ENCODE measurements around the gene OR2A25. TPM values are rescaled to one million over a fixed set of nuclear protein-coding genes. Genes with fewer than 3 reads are reported as not detected.

The OR2A25 gene
- total RNA-seq, 1 experiment from 2014 or later, result not detected

DNA sequence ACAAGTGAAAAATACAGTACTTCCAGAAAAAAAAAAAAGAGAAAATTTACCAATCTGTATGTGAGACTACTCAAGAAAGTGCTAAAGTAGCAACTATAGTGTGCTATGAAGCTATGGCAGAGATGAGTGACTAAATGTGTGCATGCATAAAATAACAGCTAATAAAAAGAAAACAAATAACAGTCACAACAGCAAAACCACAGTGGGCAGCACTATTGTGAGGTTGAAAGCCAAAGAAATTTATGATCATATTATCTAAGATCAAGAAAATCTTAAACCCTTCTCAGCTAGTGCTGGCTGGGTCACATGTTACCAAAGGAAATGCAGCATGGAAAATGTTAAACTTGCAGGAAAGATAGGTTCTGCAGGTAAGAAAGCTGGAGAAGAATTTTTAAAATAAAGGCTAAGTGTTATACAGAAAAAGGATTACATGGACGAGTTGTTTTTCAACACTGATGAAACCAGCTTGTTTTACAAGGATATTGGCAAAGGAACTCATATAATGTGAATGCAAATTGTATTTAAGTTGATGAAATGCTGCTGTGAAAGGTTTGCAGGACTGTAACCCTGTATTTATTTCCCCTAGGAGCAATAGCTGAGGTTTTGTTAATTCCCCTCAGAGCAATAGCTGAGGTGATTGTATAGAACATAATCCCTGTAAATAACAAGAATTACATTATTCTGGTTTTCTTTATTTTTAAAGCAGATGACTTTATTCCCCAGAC lies 36.5 kb upstream of the OR2A25 start:
- peaks cover 5% of the 10 kb centered on the region; the same call in 1 of the 2 replicates for H3K4me1 Mint-ChIP-seq
- ChIA-PET POLR2A (no interaction called here), CTCF (interaction anchor here (1.0 to 2.2 kb wide), 5 partner anchors 31 to 140 kb away, joined by 3 to 11 read pairs (median 4); partner anchors contain the start of gene TCAF1)
- TF ChIP-seq TCF7 (CRISPR knock-in tag; IDR thresholded peaks at IDR 0.05; ENCODE audit: low read depth), result no peak
- TF ChIP-seq GRHL2 (CRISPR knock-in tag; IDR thresholded peaks at IDR 0.05; ENCODE audit: insufficient replicate concordance, severe bottlenecking), result no peak
- TF ChIP-seq SOX15 (CRISPR knock-in tag; IDR thresholded peaks at IDR 0.05), result no peak
- H3K9me3 Mint-ChIP-seq, result no peaks in the 10 kb centered on the region
- no peak overlapping the region for H3K4me3 Mint-ChIP-seq
- no peaks in the 10 kb centered on the region for H3K27me3 Mint-ChIP-seq (ENCODE audit: low read depth)
- H3K27ac Mint-ChIP-seq, result no peak overlapping the region
- H3K36me3 Mint-ChIP-seq, result no peaks in the 10 kb centered on the region
- DNase-seq (ENCODE audit: low spot score) (no peak), ATAC-seq (no peak)

DNA sequence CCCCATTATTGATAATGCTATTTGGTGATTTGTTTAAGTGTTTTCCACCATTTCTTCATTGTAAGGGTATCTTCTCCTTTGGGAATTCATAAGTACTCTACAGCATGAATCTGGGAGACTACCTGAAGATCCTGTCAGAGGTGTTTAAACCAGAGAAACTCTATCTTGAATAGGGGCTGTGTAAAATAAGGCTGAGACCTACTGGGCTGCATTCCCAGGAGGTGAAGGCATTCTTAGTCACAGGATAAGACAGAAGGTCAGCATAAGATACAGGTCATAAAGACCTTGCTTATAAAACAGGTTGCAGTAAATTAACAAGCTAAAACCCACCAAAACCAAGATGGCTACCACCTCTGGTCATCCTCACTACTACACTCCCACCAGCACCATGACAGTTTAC lies 34.2 kb upstream of the OR2A25 start:
- Mint-ChIP-seq H3K9me3 (no peaks in the 10 kb centered on the region), H3K27ac (no peak overlapping the region), H3K27me3 (ENCODE audit: low read depth) (no peaks in the 10 kb centered on the region), H3K36me3 (no peaks in the 10 kb centered on the region), H3K4me1 (peaks cover 5% of the 10 kb centered on the region; the same call in 1 of the 2 replicates), H3K4me3 (no peak overlapping the region)
- TF ChIP-seq NR2C2 (CRISPR knock-in tag; IDR thresholded peaks at IDR 0.05), result no peak
- no peak for TF ChIP-seq SMAD4 (CRISPR knock-in tag; IDR thresholded peaks at IDR 0.05)
- TF ChIP-seq, protein P1, sequence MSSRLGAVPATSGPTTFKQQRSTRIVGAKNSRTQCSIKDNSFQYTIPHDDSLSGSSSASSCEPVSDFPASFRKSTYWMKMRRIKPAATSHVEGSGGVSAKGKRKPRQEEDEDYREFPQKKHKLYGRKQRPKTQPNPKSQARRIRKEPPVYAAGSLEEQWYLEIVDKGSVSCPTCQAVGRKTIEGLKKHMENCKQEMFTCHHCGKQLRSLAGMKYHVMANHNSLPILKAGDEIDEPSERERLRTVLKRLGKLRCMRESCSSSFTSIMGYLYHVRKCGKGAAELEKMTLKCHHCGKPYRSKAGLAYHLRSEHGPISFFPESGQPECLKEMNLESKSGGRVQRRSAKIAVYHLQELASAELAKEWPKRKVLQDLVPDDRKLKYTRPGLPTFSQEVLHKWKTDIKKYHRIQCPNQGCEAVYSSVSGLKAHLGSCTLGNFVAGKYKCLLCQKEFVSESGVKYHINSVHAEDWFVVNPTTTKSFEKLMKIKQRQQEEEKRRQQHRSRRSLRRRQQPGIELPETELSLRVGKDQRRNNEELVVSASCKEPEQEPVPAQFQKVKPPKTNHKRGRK (CRISPR knock-in tag; IDR thresholded peaks at IDR 0.05; ENCODE audit: borderline replicate concordance), result no peak
- no peak for TF ChIP-seq FOXP1 (CRISPR knock-in tag; IDR thresholded peaks at IDR 0.05; ENCODE audit: borderline replicate concordance)
- TF ChIP-seq, protein P2, sequence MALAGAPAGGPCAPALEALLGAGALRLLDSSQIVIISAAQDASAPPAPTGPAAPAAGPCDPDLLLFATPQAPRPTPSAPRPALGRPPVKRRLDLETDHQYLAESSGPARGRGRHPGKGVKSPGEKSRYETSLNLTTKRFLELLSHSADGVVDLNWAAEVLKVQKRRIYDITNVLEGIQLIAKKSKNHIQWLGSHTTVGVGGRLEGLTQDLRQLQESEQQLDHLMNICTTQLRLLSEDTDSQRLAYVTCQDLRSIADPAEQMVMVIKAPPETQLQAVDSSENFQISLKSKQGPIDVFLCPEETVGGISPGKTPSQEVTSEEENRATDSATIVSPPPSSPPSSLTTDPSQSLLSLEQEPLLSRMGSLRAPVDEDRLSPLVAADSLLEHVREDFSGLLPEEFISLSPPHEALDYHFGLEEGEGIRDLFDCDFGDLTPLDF (CRISPR knock-in tag; IDR thresholded peaks at IDR 0.05), result no peak
- TF ChIP-seq, protein P3, sequence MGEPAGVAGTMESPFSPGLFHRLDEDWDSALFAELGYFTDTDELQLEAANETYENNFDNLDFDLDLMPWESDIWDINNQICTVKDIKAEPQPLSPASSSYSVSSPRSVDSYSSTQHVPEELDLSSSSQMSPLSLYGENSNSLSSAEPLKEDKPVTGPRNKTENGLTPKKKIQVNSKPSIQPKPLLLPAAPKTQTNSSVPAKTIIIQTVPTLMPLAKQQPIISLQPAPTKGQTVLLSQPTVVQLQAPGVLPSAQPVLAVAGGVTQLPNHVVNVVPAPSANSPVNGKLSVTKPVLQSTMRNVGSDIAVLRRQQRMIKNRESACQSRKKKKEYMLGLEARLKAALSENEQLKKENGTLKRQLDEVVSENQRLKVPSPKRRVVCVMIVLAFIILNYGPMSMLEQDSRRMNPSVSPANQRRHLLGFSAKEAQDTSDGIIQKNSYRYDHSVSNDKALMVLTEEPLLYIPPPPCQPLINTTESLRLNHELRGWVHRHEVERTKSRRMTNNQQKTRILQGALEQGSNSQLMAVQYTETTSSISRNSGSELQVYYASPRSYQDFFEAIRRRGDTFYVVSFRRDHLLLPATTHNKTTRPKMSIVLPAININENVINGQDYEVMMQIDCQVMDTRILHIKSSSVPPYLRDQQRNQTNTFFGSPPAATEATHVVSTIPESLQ (CRISPR knock-in tag; IDR thresholded peaks at IDR 0.05), result no peak
- no peak for DNase-seq (ENCODE audit: low spot score)
- POLR2A ChIA-PET, result no interaction called here
- CTCF ChIA-PET, result interaction anchor here (1.0 kb wide), 1 partner anchor 93 kb away, joined by 3 read pairs; no protein-coding TSS in a partner anchor
- no peak for ATAC-seq

DNA sequence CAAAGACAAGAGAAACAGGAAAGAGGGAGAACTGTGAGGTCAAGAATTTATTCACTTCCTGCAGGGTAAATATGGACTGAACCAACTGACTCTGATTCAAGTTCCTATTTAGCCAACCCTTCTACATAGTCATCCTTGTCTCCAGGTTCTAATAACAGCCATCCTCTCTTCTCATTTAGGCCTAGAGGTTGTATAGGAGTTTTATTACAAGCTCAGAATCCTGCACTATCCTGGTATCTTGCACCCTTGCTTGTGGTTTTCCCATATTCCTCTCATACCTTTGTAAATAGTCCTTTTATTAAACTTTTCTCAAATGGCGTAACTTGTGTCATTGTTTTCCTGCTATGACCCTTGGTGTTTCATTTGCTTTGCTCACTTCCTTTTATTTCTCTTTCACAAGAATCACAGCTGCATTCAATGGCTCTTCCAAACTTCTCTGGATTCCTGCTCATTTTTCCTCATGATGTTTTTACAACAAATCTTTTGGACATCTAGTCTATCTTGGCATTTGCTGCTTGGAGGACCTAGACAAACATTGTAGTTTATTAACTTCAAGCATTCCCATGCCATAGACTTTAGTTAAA lies 33.2 kb upstream of the OR2A25 start:
- Mint-ChIP-seq H3K36me3 (no peaks in the 10 kb centered on the region), H3K27ac (no peak overlapping the region), H3K4me1 (peaks cover 5% of the 10 kb centered on the region; the same call in 1 of the 2 replicates), H3K4me3 (no peak overlapping the region), H3K27me3 (ENCODE audit: low read depth) (no peaks in the 10 kb centered on the region), H3K9me3 (no peaks in the 10 kb centered on the region)
- ATAC-seq (no peak), DNase-seq (ENCODE audit: low spot score) (no peak)
- ChIA-PET CTCF (no interaction called here), POLR2A (no interaction called here)
- TF ChIP-seq TEAD4 (CRISPR knock-in tag; IDR thresholded peaks at IDR 0.05) (no peak), TCF7 (CRISPR knock-in tag; IDR thresholded peaks at IDR 0.05; ENCODE audit: low read depth) (no peak), JAZF1 (CRISPR knock-in tag; IDR thresholded peaks at IDR 0.05) (no peak), ETV6 (CRISPR knock-in tag; IDR thresholded peaks at IDR 0.05) (no peak), ZBTB21 (CRISPR knock-in tag; IDR thresholded peaks at IDR 0.05; ENCODE audit: borderline replicate concordance) (no peak), NFATC4 (CRISPR knock-in tag; IDR thresholded peaks at IDR 0.05) (no peak), ZNF138 (CRISPR knock-in tag; conservative IDR thresholded peaks at IDR 0.05) (no peak)
- TF ChIP-seq, protein P4, sequence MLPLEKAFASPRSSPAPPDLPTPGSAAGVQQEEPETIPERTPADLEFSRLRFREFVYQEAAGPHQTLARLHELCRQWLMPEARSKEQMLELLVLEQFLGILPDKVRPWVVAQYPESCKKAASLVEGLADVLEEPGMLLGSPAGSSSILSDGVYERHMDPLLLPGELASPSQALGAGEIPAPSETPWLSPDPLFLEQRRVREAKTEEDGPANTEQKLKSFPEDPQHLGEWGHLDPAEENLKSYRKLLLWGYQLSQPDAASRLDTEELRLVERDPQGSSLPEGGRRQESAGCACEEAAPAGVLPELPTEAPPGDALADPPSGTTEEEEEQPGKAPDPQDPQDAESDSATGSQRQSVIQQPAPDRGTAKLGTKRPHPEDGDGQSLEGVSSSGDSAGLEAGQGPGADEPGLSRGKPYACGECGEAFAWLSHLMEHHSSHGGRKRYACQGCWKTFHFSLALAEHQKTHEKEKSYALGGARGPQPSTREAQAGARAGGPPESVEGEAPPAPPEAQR (CRISPR knock-in tag; IDR thresholded peaks at IDR 0.05), result no peak
- TF ChIP-seq, protein P5, sequence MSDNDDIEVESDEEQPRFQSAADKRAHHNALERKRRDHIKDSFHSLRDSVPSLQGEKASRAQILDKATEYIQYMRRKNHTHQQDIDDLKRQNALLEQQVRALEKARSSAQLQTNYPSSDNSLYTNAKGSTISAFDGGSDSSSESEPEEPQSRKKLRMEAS (CRISPR knock-in tag; IDR thresholded peaks at IDR 0.05), result no peak
- TF ChIP-seq, protein P1 (CRISPR knock-in tag; IDR thresholded peaks at IDR 0.05; ENCODE audit: borderline replicate concordance), result no peak

All from WTC11 (cell line).